Right cardiac atrium (tissue), 5 donors: Measurements from ENCODE around the gene SLC17A7. TPM values are rescaled to one million over a fixed set of nuclear protein-coding genes. Genes with fewer than 3 reads are reported as not detected.

ENCODE experiments used
- ATAC-seq, 2 donors: fragments of 200-7000 bp; cut with Tn5 transposase; one replicate each; pipeline versions ENCODE4 v1.8.0 to v1.9.1; 2020; ENCODE audit warnings: moderate library complexity in 2 of 2, mild to moderate bottlenecking in 1 of 2
- DNase-seq, 3 donors: peaks; one replicate each; pipeline ENCODE4 v3.0.0-alpha.2; 2020
- H3K27ac ChIP-seq: one replicate; pipeline ENCODE4 v1.5.1; 2013; ENCODE audit warnings: mild to moderate bottlenecking, low read length, control low read depth, moderate library complexity
- H3K27me3 ChIP-seq: one replicate; pipeline ENCODE4 v1.6.1; 2013; ENCODE audit not compliant: control insufficient read depth, insufficient read depth
- H3K4me1 ChIP-seq: one replicate; pipeline ENCODE4 v1.6.1; 2013; ENCODE audit warnings: low read length; ENCODE audit not compliant: control insufficient read depth, insufficient read depth
- H3K4me3 ChIP-seq: one replicate; pipeline ENCODE4 v1.5.1; 2013; ENCODE audit warnings: low read length, control low read depth
- H3K9me3 ChIP-seq: one replicate; pipeline ENCODE4 v1.6.1; 2013; ENCODE audit warnings: low read length; ENCODE audit not compliant: control insufficient read depth
- WGBS: extraction: QIAGEN DNeasy Blood & Tissue Kit; methylation state at CpG from one replicate; pipeline ENCODE4 v1.1.7; 2013; 5-methylcytosine and 5-hydroxymethylcytosine counted together
- intact Hi-C, 4 donors: fragments of 100-400 bp; cut with DNase I; formaldehyde crosslinking; loops; one replicate each; pipeline versions ENCODE4 v1.11.0 to v1.14.0; 2022 to 2023
- polyA plus RNA-seq: library from polyadenylated mRNA; stranded (reverse); fragments of 200-250 nt; gene quantifications from one replicate; pipeline ENCODE4 v1.2.3, GENCODE V29; 2013
- total RNA-seq, 4 donors: library from RNA; stranded (reverse); fragmentation: NEBNext Ultra II Directional; extraction: Animal tissue kit (Norgen Biotek cat#: 25700); gene quantifications; one replicate each; pipeline ENCODE4 v1.2.1, GENCODE V29; 2021
- donor health status: healthy with polysubstance abuse.
- donor health status: DM: no; HTN: yes; CAD: no.
- donor health status: DM: no; HTN: no; CAD: no.
- donor health status: DM: no; HTN: yes; CAD: no; lungs with severe emphysema.
- donor health status: DM: yes; HTN: yes; CAD: no.

SLC17A7 gene
- total and polyA plus RNA-seq, 5 donors, result 0.48 to 1.2 (median 1.0) TPM

DNA sequence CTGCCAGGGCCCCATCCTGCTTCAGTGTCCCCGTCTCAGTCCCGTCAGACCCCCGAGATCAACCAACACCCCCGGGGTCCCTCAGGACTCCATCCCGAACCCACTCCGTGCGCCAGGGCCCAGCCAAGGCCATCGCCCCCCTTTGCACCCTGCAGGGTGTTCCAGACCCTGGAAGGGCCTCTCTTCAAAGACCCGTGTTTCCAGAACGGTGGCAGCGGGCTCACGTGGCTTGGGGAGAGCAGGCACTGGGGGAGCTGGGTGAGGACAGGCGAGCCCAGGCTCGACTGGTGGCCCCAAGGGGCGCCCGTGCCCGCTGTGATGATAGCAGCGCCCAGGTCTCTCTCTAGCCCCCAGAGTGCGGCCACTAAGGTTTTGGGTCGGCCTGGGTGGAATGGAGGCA lies 51.9 kb downstream of the SLC17A7 start:
- H3K27ac ChIP-seq, result no peak overlapping the region
- DNase-seq (no peak), ATAC-seq (no peak)
- no peaks in the 10 kb centered on the region for H3K9me3 ChIP-seq
- WGBS, result 87% methylated on average over 20 of the region's 20 CpGs
- intact Hi-C loops, result no loop called here
- no peaks in the 10 kb centered on the region for H3K4me1 ChIP-seq
- H3K27me3 ChIP-seq, result no peaks in the 10 kb centered on the region
- no peak overlapping the region for H3K4me3 ChIP-seq

DNA sequence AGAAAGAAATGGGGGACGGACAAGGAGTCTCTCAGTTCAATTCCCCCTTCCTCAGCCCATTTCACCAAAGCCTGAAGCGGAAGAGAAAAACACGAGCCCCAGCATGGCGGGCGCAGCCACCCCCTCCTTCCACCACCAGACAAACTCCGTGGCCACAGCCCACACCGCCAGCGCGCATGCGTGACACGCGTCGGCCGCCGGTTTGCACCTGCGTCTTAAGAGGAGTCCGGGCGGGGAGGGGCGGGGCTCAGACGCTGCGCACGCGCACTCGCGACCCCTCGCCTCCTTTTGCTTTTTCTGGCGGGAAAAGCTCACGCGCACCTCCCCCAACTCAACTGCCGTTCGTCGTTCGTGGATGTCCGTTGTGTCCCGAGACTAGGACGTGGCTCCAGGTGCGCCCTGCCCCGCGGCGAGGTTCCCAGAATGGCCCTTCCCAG lies 53.4 kb downstream of the SLC17A7 start, which contains the start of gene KASH5:
Gene KASH5 (plus strand): TSS at position 314 of the 437 bp plus-strand sequence. CDS start 2,635 bp downstream, outside the sequence.
- intact Hi-C loops, result no loop called here
- Histone ChIP-seq H3K9me3 (no peaks in the 10 kb centered on the region), H3K4me1 (no peaks in the 10 kb centered on the region), H3K4me3 (no peak within 1 kb of the TSS), H3K27ac (no peak within 1 kb of the TSS), H3K27me3 (no peaks in the 10 kb centered on the region)
- WGBS, result 55% methylated on average over 40 of the region's 40 CpGs
- peak; percentile 62 to 67 for ATAC-seq
- DNase-seq, result peak; percentile 86 to 92 (median 90)

DNA sequence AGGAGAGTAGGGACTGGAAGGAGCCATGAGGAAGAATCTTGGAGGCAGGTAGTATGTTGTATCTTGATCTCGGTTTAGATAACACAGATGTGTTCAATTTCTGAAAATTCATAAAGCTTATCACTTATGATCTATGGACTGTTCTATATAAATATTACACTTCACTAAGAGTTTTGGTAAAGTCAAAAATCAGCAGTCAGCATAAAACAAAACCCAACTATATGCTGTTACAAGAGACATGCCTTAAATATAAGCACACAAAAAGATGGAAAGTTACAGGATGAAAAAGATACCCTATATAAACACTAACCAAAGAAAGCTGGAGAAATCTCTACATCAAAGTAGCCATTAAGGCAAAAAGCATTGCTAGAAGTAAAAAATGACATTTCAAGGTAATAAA lies 57.7 kb downstream of the SLC17A7 start:
- WGBS, result 38% methylated on average over 1 of the region's 1 CpG

DNA sequence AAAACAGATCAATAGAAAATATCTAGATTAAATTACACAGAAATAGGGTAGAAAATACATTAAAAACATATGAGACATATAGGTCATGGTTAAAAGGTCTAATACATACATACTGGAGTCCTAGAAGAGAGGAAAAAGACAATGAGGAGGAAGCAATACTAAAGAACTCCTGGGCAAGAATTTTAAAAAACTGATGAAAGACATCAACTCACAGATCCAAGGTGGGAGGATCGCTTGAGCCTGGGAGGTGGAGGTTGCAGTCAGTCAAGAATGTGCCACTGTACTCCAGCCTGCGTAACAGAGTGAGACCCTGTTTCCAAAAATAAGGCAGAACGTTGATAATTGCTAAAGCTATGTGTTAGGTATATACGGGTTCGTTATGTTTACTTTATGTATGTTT lies 58.7 kb downstream of the SLC17A7 start:
- H3K4me1 ChIP-seq, result no peaks in the 10 kb centered on the region
- 91% methylated on average over 5 of the region's 5 CpGs for WGBS
- no peak overlapping the region for H3K4me3 ChIP-seq
- no peak for DNase-seq
- H3K27me3 ChIP-seq, result no peaks in the 10 kb centered on the region
- no peak overlapping the region for H3K27ac ChIP-seq
- no peak for ATAC-seq
- H3K9me3 ChIP-seq, result no peaks in the 10 kb centered on the region
- intact Hi-C loops, result no loop called here

More for the DNA sequence above, 57.7 kb downstream of the SLC17A7 start:
- Histone ChIP-seq H3K9me3 (no peaks in the 10 kb centered on the region), H3K27ac (no peak overlapping the region), H3K4me1 (no peaks in the 10 kb centered on the region), H3K27me3 (no peaks in the 10 kb centered on the region), H3K4me3 (no peak overlapping the region)
- ATAC-seq (no peak), DNase-seq (no peak)
- intact Hi-C loops, result no loop called here

DNA sequence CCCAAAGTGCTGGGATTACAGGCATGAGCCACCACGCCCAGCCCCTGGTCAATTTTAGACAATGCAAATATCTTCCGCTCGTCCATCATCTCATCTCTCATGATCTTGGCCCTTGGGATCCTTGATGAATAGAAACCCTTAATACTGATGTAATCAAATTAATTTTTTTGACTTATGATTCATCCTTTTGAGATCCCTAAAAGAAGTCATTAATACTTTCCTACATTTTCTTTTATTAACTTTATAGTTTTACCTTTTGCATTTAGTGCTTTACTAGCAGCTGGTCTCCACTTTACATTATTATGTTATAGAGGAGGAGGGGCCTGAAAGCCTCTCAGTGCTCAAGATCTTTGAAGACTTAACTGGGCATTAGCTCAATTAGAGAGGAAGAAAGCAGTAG lies 60.9 kb downstream of the SLC17A7 start:
- Histone ChIP-seq H3K27ac (no peak overlapping the region), H3K4me3 (no peak overlapping the region), H3K4me1 (no peaks in the 10 kb centered on the region), H3K9me3 (no peaks in the 10 kb centered on the region), H3K27me3 (no peaks in the 10 kb centered on the region)
- DNase-seq (no peak), ATAC-seq (no peak)
- 92% methylated on average over 3 of the region's 3 CpGs for WGBS
- intact Hi-C loops, result no loop called here

Other genes with a start within 250 kb of the SLC17A7 start
- 1 to 10 TPM; 1.3 to 2.1 (median 1.9) TPM for gene SLC6A16, start 116.3 kb downstream of the SLC17A7 start, total RNA-seq
- 1.2 TPM for gene SLC6A16, start 116.3 kb downstream of the SLC17A7 start, polyA plus RNA-seq
- gene CD37, start 106.1 kb downstream of the SLC17A7 start, total RNA-seq, result 1 to 10 TPM; 3.8 to 8.0 (median 6.5) TPM
- gene CD37, start 106.1 kb downstream of the SLC17A7 start, polyA plus RNA-seq, result 2.3 TPM
- gene TEAD2, start 79.1 kb downstream of the SLC17A7 start, total RNA-seq, result 10 to 100 TPM; 46.4 to 53.5 (median 53.2) TPM
- 48.0 TPM for gene TEAD2, start 79.1 kb downstream of the SLC17A7 start, polyA plus RNA-seq
- gene DKKL1, start 77.7 kb downstream of the SLC17A7 start, total RNA-seq, result under 1 TPM in 2 of 4 donors, not detected in 2; 0.59 to 0.71 TPM
- 0.50 TPM for gene DKKL1, start 77.7 kb downstream of the SLC17A7 start, polyA plus RNA-seq
- not detected for gene KASH5, start 53.3 kb downstream of the SLC17A7 start, total RNA-seq
- not detected for gene KASH5, start 53.3 kb downstream of the SLC17A7 start, polyA plus RNA-seq
- not detected for gene PTH2, start 18.1 kb downstream of the SLC17A7 start, total RNA-seq
- gene PTH2, start 18.1 kb downstream of the SLC17A7 start, polyA plus RNA-seq, result not detected
- not detected for gene GFY, start 16.1 kb downstream of the SLC17A7 start, total RNA-seq
- gene GFY, start 16.1 kb downstream of the SLC17A7 start, polyA plus RNA-seq, result not detected
- gene PIH1D1, start 10.3 kb upstream of the SLC17A7 start, total RNA-seq, result 10 to 100 TPM; 35.2 to 43.8 (median 38.2) TPM
- 34.9 TPM for gene PIH1D1, start 10.3 kb upstream of the SLC17A7 start, polyA plus RNA-seq
- gene ALDH16A1, start 11.7 kb upstream of the SLC17A7 start, total RNA-seq, result 10 to 100 TPM; 11.1 to 17.7 (median 11.9) TPM
- 9.3 TPM for gene ALDH16A1, start 11.7 kb upstream of the SLC17A7 start, polyA plus RNA-seq
- 1 to 10 TPM; 4.4 to 6.8 (median 4.9) TPM for gene FLT3LG, start 32.7 kb upstream of the SLC17A7 start, total RNA-seq
- 6.6 TPM for gene FLT3LG, start 32.7 kb upstream of the SLC17A7 start, polyA plus RNA-seq
- 1,000 to 10,000 TPM; 1,399 to 1,753 (median 1,480) TPM for gene RPL13A, start 46.1 kb upstream of the SLC17A7 start, total RNA-seq
- gene RPL13A, start 46.1 kb upstream of the SLC17A7 start, polyA plus RNA-seq, result 1,392 TPM
- gene RPS11, start 54.9 kb upstream of the SLC17A7 start, total RNA-seq, result 1,000 to 10,000 TPM; 1,034 to 1,270 (median 1,120) TPM
- 2,599 TPM for gene RPS11, start 54.9 kb upstream of the SLC17A7 start, polyA plus RNA-seq
- gene FCGRT, start 71.1 kb upstream of the SLC17A7 start, total RNA-seq, result 100 to 1,000 TPM; 139 to 158 (median 147) TPM
- gene FCGRT, start 71.1 kb upstream of the SLC17A7 start, polyA plus RNA-seq, result 104 TPM
- 10 to 100 TPM; 10.2 to 27.4 (median 17.6) TPM for gene RCN3, start 86.5 kb upstream of the SLC17A7 start, total RNA-seq
- gene RCN3, start 86.5 kb upstream of the SLC17A7 start, polyA plus RNA-seq, result 29.3 TPM
- 10 to 100 TPM; 46.1 to 50.8 (median 48.3) TPM for gene NOSIP, start 139.0 kb upstream of the SLC17A7 start, total RNA-seq
- 57.7 TPM for gene NOSIP, start 139.0 kb upstream of the SLC17A7 start, polyA plus RNA-seq
- under 1 TPM; 0.42 to 0.83 (median 0.69) TPM for gene PRRG2, start 139.8 kb upstream of the SLC17A7 start, total RNA-seq
- gene PRRG2, start 139.8 kb upstream of the SLC17A7 start, polyA plus RNA-seq, result 1.2 TPM
- gene PRR12, start 149.7 kb upstream of the SLC17A7 start, total RNA-seq, result 10 to 100 TPM; 13.1 to 19.9 (median 17.0) TPM
- 9.8 TPM for gene PRR12, start 149.7 kb upstream of the SLC17A7 start, polyA plus RNA-seq
- gene RRAS, start 198.6 kb upstream of the SLC17A7 start, total RNA-seq, result 100 to 1,000 TPM in 1 of 4 donors, 10 to 100 TPM in 3; 76.7 to 106 (median 85.3) TPM
- 153 TPM for gene RRAS, start 198.6 kb upstream of the SLC17A7 start, polyA plus RNA-seq
- 10 to 100 TPM; 41.8 to 52.7 (median 42.3) TPM for gene SCAF1, start 200.7 kb upstream of the SLC17A7 start, total RNA-seq
- gene SCAF1, start 200.7 kb upstream of the SLC17A7 start, polyA plus RNA-seq, result 23.3 TPM
- gene IRF3, start 224.3 kb upstream of the SLC17A7 start, total RNA-seq, result 10 to 100 TPM; 34.1 to 58.0 (median 40.7) TPM
- gene IRF3, start 224.3 kb upstream of the SLC17A7 start, polyA plus RNA-seq, result 39.6 TPM
- 10 to 100 TPM in 3 of 4 donors, 1 to 10 TPM in 1; 8.6 to 14.0 (median 12.4) TPM for gene BCL2L12, start 224.4 kb upstream of the SLC17A7 start, total RNA-seq
- gene BCL2L12, start 224.4 kb upstream of the SLC17A7 start, polyA plus RNA-seq, result 15.1 TPM
- gene PRMT1, start 235.7 kb upstream of the SLC17A7 start, total RNA-seq, result 100 to 1,000 TPM; 117 to 131 (median 125) TPM
- gene PRMT1, start 235.7 kb upstream of the SLC17A7 start, polyA plus RNA-seq, result 154 TPM
- under 1 TPM; 0.28 to 0.82 (median 0.44) TPM for gene ADM5, start 248.1 kb upstream of the SLC17A7 start, total RNA-seq
- 0.52 TPM for gene ADM5, start 248.1 kb upstream of the SLC17A7 start, polyA plus RNA-seq
- gene CPT1C, start 249.6 kb upstream of the SLC17A7 start, total RNA-seq, result 1 to 10 TPM; 4.8 to 8.5 (median 5.7) TPM
- 4.5 TPM for gene CPT1C, start 249.6 kb upstream of the SLC17A7 start, polyA plus RNA-seq